Naive thymus-derived CD4-positive, alpha-beta T cell (primary cell): ENCODE data around the gene ZBED4. TPM values are rescaled to one million over a fixed set of nuclear protein-coding genes. Genes with fewer than 3 reads are reported as not detected.

ENCODE experiments used
- ATAC-seq: fragments of 150-1000 bp; cut with Tn5 transposase; 2 replicates; pipeline ENCODE4 v1.10.0; 2021; ENCODE audit warnings: mild to moderate bottlenecking, moderate library complexity
- CTCF ChIA-PET: fragments of 350-600 bp; sonication (Branson Sonifier 250); formaldehyde crosslinking; loops from one replicate; lab custom pipeline; 2021; ENCODE audit warnings: antibody characterized with exemption; lab: Charles Lee
- POLR2A ChIA-PET: fragments of 350-600 bp; sonication (Branson Sonifier 250); formaldehyde crosslinking; loops from one replicate; lab custom pipeline; 2021; ENCODE audit warnings: antibody characterized with exemption, inconsistent platforms; lab: Charles Lee
- DNase-seq, 9 donors: peaks; one replicate each; pipeline versions ENCODE4 v3.0.0 to v3.0.0-alpha.2; 2020 to 2022; ENCODE audit warnings: mixed read lengths in 1 of 9
- H3K27ac ChIP-seq: one replicate; pipeline ENCODE4 v1.7.0; 2013; ENCODE audit warnings: mild to moderate bottlenecking, low read depth, low read length, moderate library complexity
- H3K27me3 ChIP-seq, 2 donors: one replicate each; pipeline ENCODE4 v1.7.0; 2013; ENCODE audit warnings: low read length in 2 of 2, mild to moderate bottlenecking in 2 of 2, moderate library complexity in 2 of 2; ENCODE audit not compliant: control insufficient read depth in 2 of 2, insufficient read depth in 2 of 2
- H3K36me3 ChIP-seq, 3 experiments: 1 replicate in 2 of 3; 2 replicates in 1 of 3; pipeline ENCODE4 v1.7.0; 2013; ENCODE audit warnings: low read length in 3 of 3, mild to moderate bottlenecking in 3 of 3, moderate library complexity in 1 of 3; ENCODE audit not compliant: insufficient read depth in 3 of 3, control insufficient read depth in 2 of 3
- H3K4me1 ChIP-seq, 2 donors: one replicate each; pipeline ENCODE4 v1.7.0; 2013; ENCODE audit warnings: low read length in 2 of 2, mild to moderate bottlenecking in 2 of 2, moderate library complexity in 1 of 2; ENCODE audit not compliant: control insufficient read depth in 2 of 2, insufficient read depth in 2 of 2
- H3K4me3 ChIP-seq: 2 replicates; pipeline ENCODE4 v1.7.0; 2013; ENCODE audit warnings: mild to moderate bottlenecking, low read length
- H3K9me3 ChIP-seq, 3 experiments: 1 replicate in 2 of 3; 2 replicates in 1 of 3; pipeline ENCODE4 v1.7.0; 2013; ENCODE audit warnings: low read length in 3 of 3; ENCODE audit not compliant: control insufficient read depth in 2 of 3
- H3K27ac Mint-ChIP-seq, 9 donors: one replicate each; pipeline ENCODE4 v1.8.0; 2020 to 2022; ENCODE audit warnings: mixed read lengths in 9 of 9, mild to moderate bottlenecking in 8 of 9, moderate library complexity in 5 of 9, inconsistent platforms in 2 of 9
- H3K27me3 Mint-ChIP-seq, 5 donors: one replicate each; pipeline ENCODE4 v1.8.0; 2021 to 2022; ENCODE audit warnings: mixed read lengths in 5 of 5, mild to moderate bottlenecking in 1 of 5
- H3K36me3 Mint-ChIP-seq, 5 donors: one replicate each; pipeline ENCODE4 v1.8.0; 2020 to 2022; ENCODE audit warnings: mixed read lengths in 5 of 5, mild to moderate bottlenecking in 3 of 5, inconsistent platforms in 1 of 5
- H3K4me1 Mint-ChIP-seq, 7 donors: one replicate each; pipeline ENCODE4 v1.8.0; 2020 to 2022; ENCODE audit warnings: mixed read lengths in 7 of 7, mild to moderate bottlenecking in 3 of 7, inconsistent platforms in 1 of 7
- H3K4me3 Mint-ChIP-seq, 10 donors: one replicate each; pipeline ENCODE4 v1.8.0; 2020 to 2022; ENCODE audit warnings: mild to moderate bottlenecking in 10 of 10, mixed read lengths in 10 of 10, moderate library complexity in 6 of 10, inconsistent platforms in 2 of 10
- H3K9me3 Mint-ChIP-seq, 11 donors: one replicate each; pipeline ENCODE4 v1.8.0; 2020 to 2022; ENCODE audit warnings: mixed read lengths in 11 of 11, mild to moderate bottlenecking in 4 of 11, inconsistent platforms in 1 of 11, moderate library complexity in 1 of 11
- intact Hi-C, 2 donors: fragments of 100-400 bp; cut with micrococcal nuclease; formaldehyde crosslinking; loops; one replicate each; pipeline ENCODE4 v1.15.1; 2023
- polyA plus RNA-seq, 2 donors: library from polyadenylated mRNA; unstranded; fragments of 300-500 nt; fragmentation: Illumina TruSeq; gene quantifications; one replicate each; pipeline ENCODE4 v1.2.3, GENCODE V29; 2021
- total RNA-seq, 6 experiments: library from RNA in 5 of 6; stranded (reverse) in 5 of 6; gene quantifications; 1 replicate in 5 of 6; 2 replicates in 1 of 6; pipeline ENCODE4 v1.2.3 and lab custom pipeline; 2021 to 2026

Gene ZBED4
- total and polyA plus RNA-seq, 7 experiments from 2014 or later: 6.0 to 20.1 (median 16.3) TPM

- no peak overlapping the region for H3K27ac ChIP-seq
- CTCF ChIA-PET: no interaction called here
- no peaks in the 10 kb centered on the region for H3K27me3 Mint-ChIP-seq
- peaks cover 0 to 27% (median 11%) of the 10 kb centered on the region in 5 donors for H3K36me3 Mint-ChIP-seq
- H3K36me3 ChIP-seq: peaks cover 0 to 14% (median 0%) of the 10 kb centered on the region in 3 experiments
- H3K4me3 ChIP-seq: no peak overlapping the region
- POLR2A ChIA-PET: interaction anchor here (1.2 to 3.2 kb wide), 6 partner anchors 10 to 22 kb away, joined by 3 to 15 read pairs (median 5); no protein-coding TSS in a partner anchor
- peaks cover 22 to 51% of the 10 kb centered on the region in 2 donors for H3K4me1 ChIP-seq
- ATAC-seq (no peak), DNase-seq (no peak)
- H3K4me3 Mint-ChIP-seq: peak overlapping the region; percentile 14 to 76 (median 58)
- H3K9me3 Mint-ChIP-seq: no peaks in the 10 kb centered on the region
- no peaks in the 10 kb centered on the region for H3K27me3 ChIP-seq
- no peaks in the 10 kb centered on the region for H3K9me3 ChIP-seq
- peaks cover 65 to 92% (median 82%) of the 10 kb centered on the region in 7 donors for H3K4me1 Mint-ChIP-seq
- H3K27ac Mint-ChIP-seq: peak overlapping the region in 8 of 9 donors; percentile 67 to 98 (median 84)
- intact Hi-C loops: no loop called here
These were observed 42.4 kb upstream of the ZBED4 start for GRCh38 chr22:49811020-49811791.

DNA sequence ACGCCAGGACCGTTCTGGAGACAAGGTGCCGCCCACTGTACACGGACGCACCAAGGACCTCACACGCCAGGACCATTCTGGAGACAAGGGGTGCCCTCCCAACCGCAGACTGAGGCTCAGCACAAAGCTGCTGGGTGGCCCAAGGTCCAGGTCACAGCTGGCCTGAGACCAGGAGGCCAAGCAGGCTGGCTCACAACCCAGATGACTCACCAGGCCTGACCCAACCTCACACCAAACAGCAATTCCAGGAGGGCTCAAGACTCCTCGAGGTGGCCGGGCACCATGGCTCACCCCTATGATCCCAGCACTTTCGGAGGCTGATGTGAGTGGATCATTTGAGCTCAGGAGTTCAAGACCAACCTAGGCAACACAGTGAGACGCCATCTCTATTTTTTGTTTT is 40.8 kb upstream of the ZBED4 start:
- peaks cover 61 to 92% (median 85%) of the 10 kb centered on the region in 7 donors for H3K4me1 Mint-ChIP-seq
- ATAC-seq: no peak
- ChIA-PET CTCF (interaction anchor here (0.6 kb wide), 1 partner anchor 212 kb away, joined by 4 read pairs; no protein-coding TSS in a partner anchor), POLR2A (interaction anchor here (1.2 to 1.6 kb wide), 4 partner anchors 13 to 105 kb away, joined by 3 to 6 read pairs (median 4); partner anchors contain the start of genes ALG12 and CRELD2)
- intact Hi-C loops: no loop called here
- H3K27ac ChIP-seq: no peak overlapping the region
- no peaks in the 10 kb centered on the region for H3K27me3 ChIP-seq
- H3K9me3 ChIP-seq: no peaks in the 10 kb centered on the region
- H3K9me3 Mint-ChIP-seq: no peaks in the 10 kb centered on the region
- H3K4me1 ChIP-seq: peaks cover 22 to 51% of the 10 kb centered on the region in 2 donors
- H3K4me3 ChIP-seq: no peak overlapping the region
- peak overlapping the region in 6 of 9 donors; percentile 46 to 65 (median 62) for H3K27ac Mint-ChIP-seq
- H3K4me3 Mint-ChIP-seq: peak overlapping the region in 1 of 10 donors; percentile 27
- H3K36me3 Mint-ChIP-seq: peaks cover 0 to 21% (median 13%) of the 10 kb centered on the region in 5 donors
- DNase-seq: no peak
- H3K36me3 ChIP-seq: peaks cover 1 to 24% (median 9%) of the 10 kb centered on the region in 3 experiments
- H3K27me3 Mint-ChIP-seq: no peaks in the 10 kb centered on the region

GRCh38 chr22:49814164-49814686 is 39.4 kb upstream of the ZBED4 start:
- Mint-ChIP-seq H3K36me3 (peaks cover 0 to 27% (median 20%) of the 10 kb centered on the region in 5 donors), H3K4me3 (peak overlapping the region in 5 of 10 donors; percentile 29 to 51 (median 29)), H3K27ac (peak overlapping the region; percentile 18 to 81 (median 59)), H3K9me3 (no peaks in the 10 kb centered on the region), H3K27me3 (no peaks in the 10 kb centered on the region), H3K4me1 (peaks cover 61 to 93% (median 85%) of the 10 kb centered on the region in 7 donors)
- Histone ChIP-seq H3K27ac (no peak overlapping the region), H3K4me3 (no peak overlapping the region), H3K4me1 (peaks cover 15 to 45% of the 10 kb centered on the region in 2 donors), H3K9me3 (no peaks in the 10 kb centered on the region), H3K36me3 (peaks cover 8 to 37% (median 13%) of the 10 kb centered on the region in 3 experiments), H3K27me3 (no peaks in the 10 kb centered on the region)
- intact Hi-C loops: no loop called here
- ATAC-seq: no peak
- POLR2A ChIA-PET: interaction anchor here (0.8 to 1.4 kb wide), 6 partner anchors 8 to 25 kb away, joined by 3 to 5 read pairs (median 4); partner anchors contain the start of gene BRD1
- CTCF ChIA-PET: no interaction called here
- DNase-seq: no peak

- Mint-ChIP-seq H3K4me3 (peak overlapping the region in 6 of 10 donors; percentile 29 to 51 (median 32)), H3K27ac (peak overlapping the region in 6 of 9 donors; percentile 40 to 69 (median 54)), H3K9me3 (no peaks in the 10 kb centered on the region), H3K4me1 (peaks cover 58 to 88% (median 79%) of the 10 kb centered on the region in 7 donors), H3K36me3 (peaks cover 0 to 28% (median 20%) of the 10 kb centered on the region in 5 donors), H3K27me3 (no peaks in the 10 kb centered on the region)
- Histone ChIP-seq H3K4me1 (peaks cover 15 to 44% of the 10 kb centered on the region in 2 donors), H3K27me3 (no peaks in the 10 kb centered on the region), H3K4me3 (no peak overlapping the region), H3K9me3 (no peaks in the 10 kb centered on the region), H3K27ac (no peak overlapping the region), H3K36me3 (peaks cover 8 to 38% (median 13%) of the 10 kb centered on the region in 3 experiments)
- ChIA-PET POLR2A (interaction anchor here (0.8 to 1.4 kb wide), 5 partner anchors 9 to 25 kb away, joined by 3 to 5 read pairs (median 3); partner anchors contain the start of gene BRD1), CTCF (no interaction called here)
- DNase-seq (no peak), ATAC-seq (no peak)
- intact Hi-C loops: no loop called here
These were observed 38.8 kb upstream of the ZBED4 start for GRCh38 chr22:49814856-49815255.

GRCh38 chr22:49815641-49816091 is 38.0 kb upstream of the ZBED4 start:
- H3K4me3 Mint-ChIP-seq: peak overlapping the region in 3 of 10 donors; percentile 31 to 44 (median 37)
- Histone ChIP-seq H3K9me3 (no peaks in the 10 kb centered on the region), H3K4me3 (no peak overlapping the region), H3K27me3 (no peaks in the 10 kb centered on the region), H3K27ac (no peak overlapping the region), H3K4me1 (peaks cover 15 to 37% of the 10 kb centered on the region in 2 donors), H3K36me3 (peaks cover 8 to 44% (median 18%) of the 10 kb centered on the region in 3 experiments)
- ChIA-PET POLR2A (interaction anchor here (1.4 kb wide), 1 partner anchor 14 kb away, joined by 4 read pairs; no protein-coding TSS in a partner anchor), CTCF (no interaction called here)
- H3K9me3 Mint-ChIP-seq: no peaks in the 10 kb centered on the region
- DNase-seq (no peak), ATAC-seq (no peak)
- intact Hi-C loops: no loop called here
- H3K27ac Mint-ChIP-seq: peak overlapping the region in 5 of 9 donors; percentile 14 to 67 (median 62)
- no peaks in the 10 kb centered on the region for H3K27me3 Mint-ChIP-seq
- peaks cover 0 to 28% (median 19%) of the 10 kb centered on the region in 5 donors for H3K36me3 Mint-ChIP-seq
- peaks cover 51 to 85% (median 77%) of the 10 kb centered on the region in 7 donors for H3K4me1 Mint-ChIP-seq

- H3K36me3 Mint-ChIP-seq: peaks cover 0 to 28% (median 14%) of the 10 kb centered on the region in 5 donors
- H3K4me1 ChIP-seq: peaks cover 10 to 24% of the 10 kb centered on the region in 2 donors
- no peaks in the 10 kb centered on the region for H3K9me3 Mint-ChIP-seq
- H3K4me3 ChIP-seq: no peak overlapping the region
- peaks cover 48 to 83% (median 73%) of the 10 kb centered on the region in 7 donors for H3K4me1 Mint-ChIP-seq
- H3K27me3 ChIP-seq: no peaks in the 10 kb centered on the region
- intact Hi-C loops: no loop called here
- DNase-seq (no peak), ATAC-seq (peak; percentile 51)
- H3K27ac ChIP-seq: no peak overlapping the region
- ChIA-PET CTCF (no interaction called here), POLR2A (interaction anchor here (1.0 to 1.6 kb wide), 3 partner anchors 9 to 60 kb away, joined by 3 to 6 read pairs (median 3); no protein-coding TSS in a partner anchor)
- peak overlapping the region in 5 of 10 donors; percentile 25 to 44 (median 31) for H3K4me3 Mint-ChIP-seq
- H3K27me3 Mint-ChIP-seq: no peaks in the 10 kb centered on the region
- H3K9me3 ChIP-seq: no peaks in the 10 kb centered on the region
- peak overlapping the region in 5 of 9 donors; percentile 41 to 84 (median 57) for H3K27ac Mint-ChIP-seq
- peaks cover 8 to 55% (median 20%) of the 10 kb centered on the region in 3 experiments for H3K36me3 ChIP-seq
These were observed 36.3 kb upstream of the ZBED4 start for GRCh38 chr22:49817359-49817758.
